ENCODE measurements around the gene SUPT20HL1.

- no peak for TF ChIP-seq POLR2AphosphoS5 (IDR thresholded peaks at IDR 0.05; ENCODE audit: low read depth)
- TF ChIP-seq EZH2phosphoT487 (IDR thresholded peaks at IDR 0.05; ENCODE audit: unreplicated experiment): no peak
These were observed 35.9 kb downstream of the SUPT20HL1 start for GRCh38 chrX:24396236-24396930.

Measured in GM23338 (cell line).